ENCODE data around the gene SND1.

Gene SND1

DNA sequence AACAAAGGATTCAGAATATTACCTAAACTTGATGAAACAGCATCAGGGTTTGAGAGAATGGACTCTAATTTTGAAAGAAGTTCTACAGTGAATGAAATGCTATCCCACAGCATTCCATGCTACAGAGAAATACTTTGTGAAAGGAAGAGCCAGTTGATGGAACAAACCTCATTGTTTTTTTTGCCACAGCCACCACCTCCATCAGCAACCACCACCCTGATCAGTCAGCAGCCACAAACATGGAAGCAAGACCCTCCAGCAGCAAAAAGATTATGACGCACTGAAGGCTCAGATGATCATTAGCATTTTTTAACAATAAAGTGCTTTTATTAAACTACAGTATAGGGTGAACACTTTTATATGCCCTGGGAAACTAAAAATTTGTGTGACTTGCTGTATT is 280.5 kb downstream of the SND1 start:
- no peak for DNase-seq (ENCODE audit: low read depth in 2 of 2)

GRCh38 chr7:127933146-127933545 is 281.2 kb downstream of the SND1 start:
- no peak for DNase-seq (ENCODE audit: low read depth in 2 of 2)

- DNase-seq (ENCODE audit: low read depth in 2 of 2), result no peak
Observed at GRCh38 chr7:127934711-127935110, 282.7 kb downstream of the SND1 start.

DNA sequence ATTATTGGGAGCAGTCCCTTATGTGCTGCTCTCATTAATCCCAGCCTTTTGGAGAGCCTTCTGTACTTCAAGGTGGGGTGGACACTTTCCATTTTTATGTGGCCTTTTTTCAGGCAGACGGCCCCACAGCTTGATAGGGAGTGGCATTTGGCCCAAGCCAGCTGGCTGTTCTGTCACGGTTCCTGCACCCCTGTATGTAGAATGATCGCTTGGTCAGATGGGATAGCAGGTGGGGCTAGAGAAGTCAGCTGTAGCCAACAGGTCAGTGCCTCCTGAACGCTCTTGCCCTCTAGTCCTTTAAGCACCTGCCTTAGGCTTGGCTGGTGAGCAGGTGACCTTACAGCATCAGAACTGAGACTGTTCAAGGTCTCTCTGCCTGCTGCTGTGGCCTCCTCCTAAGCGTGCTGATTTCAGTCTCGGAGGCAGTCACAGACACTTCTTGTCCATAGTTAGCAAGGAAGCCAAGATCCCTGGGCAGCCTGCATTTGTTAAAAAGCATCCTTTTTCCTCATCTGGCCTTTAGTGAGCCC is 283.9 kb downstream of the SND1 start:
- no peak for DNase-seq (ENCODE audit: low read depth in 2 of 2)

DNA sequence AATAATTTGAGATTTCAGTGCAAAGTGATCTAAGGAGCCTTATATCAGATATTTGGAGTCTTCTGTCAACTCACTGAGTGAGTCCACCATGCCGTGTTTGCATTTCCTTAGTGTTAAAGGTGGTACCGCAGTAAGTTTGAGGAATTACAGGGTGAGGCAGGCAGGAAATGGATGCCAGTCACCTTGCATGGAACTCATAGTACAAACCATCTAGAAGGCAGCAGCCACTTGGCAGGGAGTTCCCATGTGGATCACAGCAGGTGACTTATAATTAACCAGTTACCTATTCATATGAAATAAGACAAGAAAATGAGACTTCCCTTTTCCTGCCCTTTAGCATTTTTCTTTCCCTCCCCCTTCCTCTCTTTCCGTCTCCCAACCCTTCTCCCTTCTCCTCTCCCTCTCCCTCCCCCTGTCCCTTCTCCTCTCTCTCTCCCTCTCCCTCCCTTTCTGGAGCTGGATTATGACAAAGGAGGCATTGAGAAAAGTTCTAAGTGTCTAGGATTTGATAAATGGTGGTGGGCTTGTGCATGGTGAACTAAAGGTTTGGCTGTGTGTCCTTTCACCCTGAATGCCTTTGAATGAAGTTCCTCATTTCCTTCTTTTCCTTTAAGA is 285.2 kb downstream of the SND1 start:
- DNase-seq (ENCODE audit: low read depth in 2 of 2), result no peak

DNA sequence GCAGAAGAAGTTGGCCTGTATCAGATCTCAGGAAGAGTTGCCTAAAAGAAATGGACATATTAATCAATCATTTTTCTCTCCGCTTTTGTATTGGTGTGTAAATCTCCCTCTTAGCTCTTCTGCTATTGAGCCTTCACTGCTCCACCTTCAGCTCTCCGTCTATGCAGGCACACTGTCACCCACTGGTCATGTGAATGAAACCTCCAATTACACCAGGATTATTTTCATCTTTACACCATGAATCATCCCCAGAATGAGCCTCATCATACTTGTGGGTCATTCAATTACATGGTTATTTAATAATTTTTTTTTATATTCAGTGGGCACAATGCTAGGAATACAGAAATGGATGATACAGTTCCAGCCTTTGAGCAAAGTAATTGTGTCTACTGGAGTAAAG is 286.6 kb downstream of the SND1 start:
- no peak for DNase-seq (ENCODE audit: low read depth in 2 of 2)

DNA sequence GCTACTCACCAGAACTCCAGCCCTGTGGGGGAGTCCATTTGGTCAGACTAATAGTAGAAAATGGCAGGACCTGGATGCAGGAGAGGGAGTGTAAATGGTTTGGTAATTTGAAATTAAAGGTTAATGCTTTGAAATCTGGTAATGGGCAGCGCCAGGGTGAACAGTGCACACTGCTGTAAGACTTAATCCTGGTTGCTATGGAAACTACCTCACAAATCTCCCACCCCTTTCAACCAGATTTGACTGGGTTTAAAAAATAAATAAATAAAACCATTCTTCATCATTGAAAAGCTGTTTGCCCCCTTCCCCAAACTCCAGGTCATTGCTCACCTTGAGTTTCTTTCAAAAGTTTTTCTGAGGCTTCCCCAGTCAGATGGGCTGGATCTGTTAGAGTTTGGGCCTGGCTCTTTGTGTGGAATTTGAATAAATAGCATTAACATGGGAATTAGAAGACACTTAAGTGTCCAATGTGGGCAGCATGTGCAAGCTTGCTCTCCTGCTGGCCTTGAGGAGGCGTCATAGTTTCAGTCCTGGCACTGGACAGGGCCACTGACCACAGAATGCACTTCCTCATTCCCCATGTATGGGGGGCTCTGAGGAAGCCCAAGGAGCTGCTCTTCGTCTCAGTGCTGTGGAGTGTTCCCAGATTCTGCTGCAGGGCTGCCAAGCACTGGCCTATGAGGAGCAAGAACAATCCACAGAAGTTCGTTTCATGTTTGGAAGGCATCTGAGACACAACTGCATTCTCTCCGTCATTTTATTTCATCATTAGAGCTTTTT is 288.6 kb downstream of the SND1 start:
- no peak for DNase-seq (ENCODE audit: low read depth in 2 of 2)

DNA sequence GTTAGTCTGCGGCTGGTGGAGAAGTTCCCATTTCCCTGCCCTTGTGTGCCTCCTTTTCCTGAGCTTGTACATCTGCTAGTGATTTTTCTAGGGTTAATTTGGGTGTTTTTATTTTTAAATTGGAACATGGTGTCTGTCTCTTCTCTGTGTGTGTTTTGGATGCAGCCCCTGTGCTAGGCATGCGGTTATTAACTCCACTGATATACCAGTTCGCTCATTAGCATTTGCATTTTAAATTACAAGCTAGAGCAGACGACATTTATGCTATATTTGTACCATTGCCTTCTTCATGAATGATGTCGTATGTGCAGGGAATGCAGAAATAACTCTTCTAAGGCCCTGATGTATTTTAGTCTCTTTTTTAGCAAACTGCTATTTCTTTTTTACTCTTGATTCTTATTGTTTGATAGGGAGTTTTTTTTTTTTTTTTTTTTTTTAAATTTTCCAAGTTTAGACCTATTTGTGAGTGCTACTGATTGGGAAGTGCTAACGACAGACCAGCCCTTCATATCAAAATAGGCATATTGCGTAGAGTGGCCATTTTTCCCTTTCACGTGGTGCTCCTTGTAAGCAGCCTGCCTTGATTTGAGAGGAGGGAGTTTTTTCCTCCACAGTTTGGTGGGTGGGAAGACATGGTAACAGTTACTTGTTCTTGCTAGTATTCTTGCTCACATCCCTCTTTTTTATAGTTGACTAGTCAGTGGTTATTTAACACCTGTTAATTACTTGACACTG is 289.6 kb downstream of the SND1 start:
- no peak for DNase-seq (ENCODE audit: low read depth in 2 of 2)

DNA sequence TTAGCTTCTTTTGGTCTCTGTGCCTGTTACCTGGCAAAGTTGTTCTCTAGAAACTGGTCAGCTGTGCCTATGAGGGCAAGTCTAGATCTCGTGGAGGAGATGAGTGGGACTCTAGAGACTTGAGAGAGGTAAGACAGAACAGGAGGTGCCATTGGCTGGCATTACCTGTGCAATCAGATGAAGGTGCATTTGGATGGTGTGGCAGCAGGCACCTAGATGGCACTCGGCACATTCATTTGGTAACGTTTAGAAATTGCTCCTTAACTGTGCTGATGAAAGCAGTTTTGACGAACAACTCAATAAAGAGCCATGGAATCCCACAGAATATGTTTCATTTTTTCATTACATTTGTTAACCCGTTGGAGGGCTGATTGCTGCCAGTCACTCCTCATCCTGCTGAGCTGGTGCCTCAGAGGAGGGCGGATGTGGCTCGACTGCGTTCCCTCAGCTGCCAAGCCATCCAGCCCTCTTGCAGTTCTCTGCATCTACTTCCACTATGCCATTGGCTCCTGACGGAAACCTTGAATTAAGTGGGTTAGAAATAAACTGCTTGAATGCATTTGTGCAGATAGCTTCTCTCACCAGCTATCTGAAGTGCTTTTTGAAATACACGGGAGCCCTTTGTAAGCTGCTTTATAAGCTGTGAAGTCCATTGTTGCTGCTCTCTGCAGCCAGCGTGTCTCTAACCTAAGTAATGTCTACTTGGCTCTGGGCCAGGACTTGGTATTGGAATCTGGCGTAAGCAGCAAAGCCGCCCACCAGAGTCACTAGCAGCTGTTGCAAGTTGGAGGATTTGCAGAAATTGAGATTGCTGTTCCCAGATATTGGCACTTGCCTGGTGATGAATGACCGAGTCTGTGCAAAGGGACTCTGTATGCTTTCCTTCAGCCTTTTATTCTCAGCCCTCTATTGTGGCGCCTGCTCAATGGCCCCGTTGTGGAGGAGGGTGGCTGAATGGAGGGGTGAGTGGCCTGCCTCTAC is 291.8 kb downstream of the SND1 start:
- no peak for DNase-seq (ENCODE audit: low read depth in 2 of 2)

DNA sequence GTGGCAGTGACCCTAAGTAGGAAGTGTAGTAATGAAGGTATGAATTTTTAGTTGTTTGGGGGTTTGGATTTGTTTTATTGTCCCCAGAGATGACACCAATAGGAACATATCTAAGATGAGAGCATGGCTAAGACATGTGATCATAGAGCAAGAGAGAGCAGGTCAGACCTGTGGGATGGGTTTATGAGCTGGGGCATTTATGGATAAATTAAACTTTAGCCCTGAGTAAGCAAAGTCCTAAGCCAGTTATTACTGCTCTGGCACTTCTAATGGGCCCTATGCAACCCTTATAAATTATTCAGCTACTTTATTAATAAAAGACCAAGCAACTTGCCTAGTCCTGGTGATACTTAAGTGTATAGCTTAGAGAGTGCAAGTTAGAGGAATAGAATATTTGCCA is 294.1 kb downstream of the SND1 start:
- no peak for DNase-seq (ENCODE audit: low read depth in 2 of 2)

DNA sequence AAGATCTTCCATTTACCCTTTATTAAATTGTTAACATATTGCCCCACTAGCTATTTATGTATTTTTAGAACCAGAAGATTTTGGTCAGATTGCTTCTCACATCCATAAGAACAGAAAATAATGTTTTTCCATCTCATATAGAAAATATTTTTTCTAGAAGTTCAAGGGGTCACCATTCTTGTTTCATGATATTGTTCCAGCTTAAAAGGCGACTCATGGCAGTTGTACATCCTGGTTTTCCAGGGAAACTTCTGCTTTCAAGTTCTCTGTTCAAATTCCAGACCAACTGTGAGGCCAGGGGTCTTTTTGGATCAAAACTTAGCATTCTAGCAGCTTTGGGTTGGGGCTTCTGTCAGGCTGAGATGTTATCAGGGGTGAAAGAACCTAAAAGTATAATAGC is 294.9 kb downstream of the SND1 start:
- DNase-seq (ENCODE audit: low read depth in 2 of 2), result no peak

DNA sequence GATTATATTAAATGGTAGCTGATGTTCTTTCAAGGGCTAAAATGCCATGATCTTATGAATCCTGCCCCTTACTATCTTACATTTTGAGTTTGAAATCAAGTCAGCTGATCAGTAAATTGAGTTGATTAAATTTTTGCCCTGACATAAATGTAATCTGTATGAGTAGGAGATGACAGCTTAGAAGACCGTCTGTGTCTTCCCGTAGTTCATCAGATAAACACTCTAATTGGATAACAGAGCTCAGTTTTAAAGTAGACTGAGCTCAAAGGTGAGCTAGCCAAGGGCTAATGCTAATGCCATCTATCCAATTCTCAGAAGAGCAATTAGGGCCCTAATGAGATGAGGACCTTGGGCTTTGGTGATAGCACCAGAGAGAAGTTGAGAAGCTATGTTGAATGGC is 296.3 kb downstream of the SND1 start:
- DNase-seq (ENCODE audit: low read depth in 2 of 2), result no peak

DNA sequence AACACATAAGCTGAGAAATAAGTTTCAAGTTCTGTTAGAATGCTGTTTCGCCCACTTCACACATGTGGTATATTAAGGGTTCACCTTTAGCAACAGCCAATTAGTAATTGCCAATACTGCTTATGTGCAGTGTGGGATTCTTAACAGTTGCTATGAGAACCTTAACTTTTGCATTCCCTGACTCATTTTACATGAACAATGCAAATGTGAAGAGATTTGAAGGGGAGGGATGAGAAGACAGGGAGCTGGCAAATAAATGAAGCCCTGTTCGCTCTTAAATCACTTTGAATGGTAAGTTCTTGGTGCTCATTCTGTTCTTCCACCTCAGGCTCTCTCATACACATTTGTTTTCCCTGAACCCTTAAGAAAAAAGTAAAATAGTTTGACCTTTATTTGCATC is 296.9 kb downstream of the SND1 start:
- DNase-seq (ENCODE audit: low read depth in 2 of 2), result no peak

GRCh38 chr7:127949769-127950222 is 297.8 kb downstream of the SND1 start:
- DNase-seq (ENCODE audit: low read depth in 2 of 2), result no peak

DNA sequence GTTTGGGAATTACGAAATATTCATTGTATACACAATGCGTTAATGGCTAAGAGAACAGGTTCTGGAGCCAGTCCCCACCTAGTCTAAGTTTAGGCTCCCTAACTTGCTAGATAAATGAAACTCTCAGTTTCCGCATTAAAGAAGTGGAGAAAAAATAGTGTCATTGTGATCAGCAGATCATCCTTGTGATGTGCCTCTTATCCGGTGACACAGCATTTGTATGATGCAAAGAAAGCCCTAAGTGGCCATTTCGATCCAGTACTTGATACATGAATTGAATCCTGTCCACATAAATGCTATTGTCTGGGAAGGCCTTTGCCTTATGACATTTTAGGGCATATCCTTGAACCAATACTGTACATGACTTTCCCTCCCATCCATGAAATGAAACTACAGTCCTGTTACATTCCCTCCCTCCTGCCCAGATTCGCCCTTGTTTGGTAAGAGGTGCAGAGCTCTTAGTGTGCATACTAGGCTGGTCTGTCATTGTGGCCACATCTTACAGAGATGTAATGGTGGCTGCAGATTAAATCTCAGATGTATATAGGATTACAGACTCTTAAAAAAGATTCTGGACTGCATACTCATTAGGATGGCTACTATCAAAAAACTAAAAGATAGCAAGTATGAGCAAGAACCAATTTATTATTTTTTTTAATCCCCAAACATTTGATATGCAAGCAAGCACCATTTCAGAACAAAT is 298.4 kb downstream of the SND1 start:
- DNase-seq (ENCODE audit: low read depth in 2 of 2), result no peak

- no peak for DNase-seq (ENCODE audit: low read depth in 2 of 2)
Observed at GRCh38 chr7:127953423-127954356, 301.7 kb downstream of the SND1 start.

DNA sequence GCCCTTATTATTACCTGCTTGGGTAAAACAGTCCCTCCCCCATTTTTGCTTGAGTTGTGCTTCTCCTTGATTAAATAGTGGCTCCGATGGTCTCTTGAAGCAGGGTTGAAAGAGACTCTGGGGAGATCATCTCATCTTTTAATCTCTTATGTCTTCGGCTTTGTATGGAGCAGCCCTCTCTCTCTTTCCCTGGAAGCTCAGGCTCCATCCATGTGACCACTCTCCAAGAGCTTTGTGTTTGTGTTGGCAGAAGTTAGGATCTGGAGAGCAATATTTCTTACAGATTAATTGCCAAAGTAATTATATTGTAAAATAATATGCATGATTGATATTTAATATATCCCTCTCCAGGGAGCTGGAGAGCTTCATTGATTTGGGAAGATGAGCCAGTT is 302.4 kb downstream of the SND1 start:
- no peak for DNase-seq (ENCODE audit: low read depth in 2 of 2)

- DNase-seq (ENCODE audit: low read depth in 2 of 2), result no peak
Observed at GRCh38 chr7:127955051-127955531, 303.1 kb downstream of the SND1 start.

DNA sequence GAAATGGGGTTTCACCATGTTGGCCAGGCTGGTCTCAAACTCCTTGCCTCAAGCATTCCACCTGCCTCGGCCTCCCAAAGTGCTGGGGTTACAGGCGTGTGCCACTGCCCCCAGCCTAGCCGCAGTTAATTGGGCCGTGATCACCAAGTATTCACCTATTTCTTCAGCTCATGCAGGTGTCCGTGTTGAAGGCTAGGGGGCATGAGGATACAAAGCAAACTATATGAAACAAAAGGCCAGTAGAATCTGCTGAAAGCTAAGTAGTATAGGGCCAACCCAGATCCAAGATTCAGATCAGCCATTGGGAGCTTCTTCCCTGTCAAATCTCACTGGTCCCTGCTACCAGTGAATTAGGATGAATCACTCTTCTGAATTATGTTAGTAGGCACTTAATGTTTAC is 305.9 kb downstream of the SND1 start:
- DNase-seq (ENCODE audit: low read depth in 2 of 2), result no peak

DNA sequence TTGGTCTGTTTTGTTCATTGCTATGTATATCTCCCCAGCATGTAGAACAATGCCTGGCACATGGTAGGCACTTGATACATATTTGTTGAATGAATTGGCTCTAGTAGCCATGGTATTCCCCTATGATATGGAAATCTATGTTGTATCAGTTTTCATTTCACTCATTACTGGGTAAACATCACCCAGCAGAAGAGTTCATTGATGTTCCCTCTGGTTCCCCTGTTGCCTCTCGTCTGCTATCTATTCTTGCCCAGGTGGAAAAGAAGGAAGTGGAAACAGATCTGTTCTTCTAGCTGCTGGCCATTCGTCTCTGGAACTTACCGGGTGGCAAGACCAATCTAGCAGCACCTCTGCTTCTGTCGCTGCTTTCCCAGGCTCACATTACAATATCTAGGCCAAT is 307.8 kb downstream of the SND1 start:
- no peak for DNase-seq (ENCODE audit: low read depth in 2 of 2)
